ENCODE measurements around the gene SCP2.

The SCP2 gene

GRCh38 chr1:53082826-53083455 lies 155.9 kb downstream of the SCP2 start:
- DNase-seq (ENCODE audit: low read depth in 2 of 2), result no peak

- no peak for DNase-seq (ENCODE audit: low read depth in 2 of 2)
Measured at GRCh38 chr1:53083636-53084588, 156.8 kb downstream of the SCP2 start.

- no peak for DNase-seq (ENCODE audit: low read depth in 2 of 2)
Measured at GRCh38 chr1:53084589-53084971, 157.5 kb downstream of the SCP2 start.

GRCh38 chr1:53085405-53085804 lies 158.3 kb downstream of the SCP2 start:
- no peak for DNase-seq (ENCODE audit: low read depth in 2 of 2)

- no peak for DNase-seq (ENCODE audit: low read depth in 2 of 2)
Measured at GRCh38 chr1:53086491-53087070, 159.5 kb downstream of the SCP2 start.

GRCh38 chr1:53087332-53088285 lies 160.5 kb downstream of the SCP2 start:
- DNase-seq (ENCODE audit: low read depth in 2 of 2), result no peak

GRCh38 chr1:53088616-53089300 lies 161.7 kb downstream of the SCP2 start:
- DNase-seq (ENCODE audit: low read depth in 2 of 2), result no peak

- DNase-seq (ENCODE audit: low read depth in 2 of 2), result no peak
Measured at GRCh38 chr1:53089478-53090226, 162.6 kb downstream of the SCP2 start.

GRCh38 chr1:53090227-53091147 lies 163.4 kb downstream of the SCP2 start:
- no peak for DNase-seq (ENCODE audit: low read depth in 2 of 2)

- no peak for DNase-seq (ENCODE audit: low read depth in 2 of 2)
Measured at GRCh38 chr1:53091841-53092645, 165.0 kb downstream of the SCP2 start.

GRCh38 chr1:53092659-53093450 lies 165.8 kb downstream of the SCP2 start:
- no peak for DNase-seq (ENCODE audit: low read depth in 2 of 2)

- DNase-seq (ENCODE audit: low read depth in 2 of 2), result no peak
Measured at GRCh38 chr1:53093451-53093754, 166.3 kb downstream of the SCP2 start.

GRCh38 chr1:53093778-53094532 lies 166.9 kb downstream of the SCP2 start:
- DNase-seq (ENCODE audit: low read depth in 2 of 2), result no peak

GRCh38 chr1:53094533-53094919 lies 167.4 kb downstream of the SCP2 start:
- DNase-seq (ENCODE audit: low read depth in 2 of 2), result no peak
